ENCODE measurements around the gene PEX11A. TPM values are rescaled to one million over a fixed set of nuclear protein-coding genes. Genes with fewer than 3 reads are reported as not detected.

Gene PEX11A
- total RNA-seq, 4 donors from 2014 or later: 7.2 to 15.5 (median 9.7) TPM

- TF ChIP-seq CTCF (IDR thresholded peaks at IDR 0.05) (no peak), POLR2A (IDR thresholded peaks at IDR 0.05) (no peak), EP300 (IDR thresholded peaks at IDR 0.05) (no peak)
- H3K4me1 ChIP-seq: peaks cover 0 to 33% (median 16%) of the 10 kb centered on the region in 4 donors
- DNase-seq (ENCODE audit: low spot score in 2 of 2): no peak
- peak overlapping the region in 3 of 4 donors; percentile 24 to 47 (median 45) for H3K4me3 ChIP-seq
- H3K9me3 ChIP-seq: no peaks in the 10 kb centered on the region
- H3K27ac ChIP-seq: peak overlapping the region; percentile 81 to 91 (median 86)
- H3K36me3 ChIP-seq: no peaks in the 10 kb centered on the region
- no peaks in the 10 kb centered on the region for H3K27me3 ChIP-seq
- WGBS, 2 donors: 82 to 83% methylated on average over 13 of the region's 13 CpGs
Measured at GRCh38 chr15:89664441-89665350, 25.9 kb downstream of the PEX11A start.

GRCh38 chr15:89662893-89663626, 27.5 kb downstream of the PEX11A start:
- Histone ChIP-seq H3K27ac (peak overlapping the region; percentile 2 to 81 (median 68)), H3K4me3 (peak overlapping the region in 1 of 4 donors; percentile 22), H3K27me3 (no peaks in the 10 kb centered on the region), H3K36me3 (no peaks in the 10 kb centered on the region), H3K4me1 (peaks cover 0 to 33% (median 16%) of the 10 kb centered on the region in 4 donors), H3K9me3 (no peaks in the 10 kb centered on the region)
- TF ChIP-seq CTCF (IDR thresholded peaks at IDR 0.05) (peak in 1 of 5 experiments; percentile 24), POLR2A (IDR thresholded peaks at IDR 0.05) (peak in 1 of 2 donors; percentile 21), EP300 (IDR thresholded peaks at IDR 0.05) (no peak)
- peak; percentile 60 to 71 for DNase-seq (ENCODE audit: low spot score in 2 of 2)
- 39 to 57% methylated on average over 11 of the region's 11 CpGs for WGBS, 2 donors

DNA sequence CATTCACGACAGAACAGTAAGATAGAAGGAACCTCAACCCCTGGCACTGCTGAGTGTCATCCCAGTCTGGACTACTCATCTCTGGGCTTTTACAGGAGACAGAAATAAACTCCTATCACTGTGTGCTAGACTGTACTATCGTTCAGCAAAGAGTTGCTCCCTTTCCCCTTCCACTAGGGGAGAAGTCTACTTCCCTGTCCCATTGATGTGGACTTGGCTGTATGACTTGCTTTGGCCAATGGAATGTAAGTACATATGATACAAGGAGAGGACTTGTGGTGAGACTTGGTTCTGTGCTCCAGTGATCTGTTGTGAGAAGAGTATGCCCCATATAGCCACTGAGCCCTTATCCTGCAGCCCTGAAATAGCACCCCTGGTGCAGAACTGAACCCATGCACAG, 30.0 kb downstream of the PEX11A start:
- no peaks in the 10 kb centered on the region for H3K27me3 ChIP-seq
- peaks cover 0 to 27% (median 11%) of the 10 kb centered on the region in 4 donors for H3K4me1 ChIP-seq
- no peaks in the 10 kb centered on the region for H3K9me3 ChIP-seq
- TF ChIP-seq CTCF (IDR thresholded peaks at IDR 0.05) (no peak), POLR2A (IDR thresholded peaks at IDR 0.05) (no peak), EP300 (IDR thresholded peaks at IDR 0.05) (no peak)
- WGBS, 2 donors: 89 to 90% methylated on average over 2 of the region's 2 CpGs
- DNase-seq (ENCODE audit: low spot score in 2 of 2): no peak
- H3K36me3 ChIP-seq: no peaks in the 10 kb centered on the region
- no peak overlapping the region for H3K4me3 ChIP-seq
- H3K27ac ChIP-seq: no peak overlapping the region

GRCh38 chr15:89659295-89659694, 31.3 kb downstream of the PEX11A start:
- 90 to 95% methylated on average over 2 of the region's 2 CpGs for WGBS, 2 donors
- H3K27ac ChIP-seq: no peak overlapping the region
- H3K27me3 ChIP-seq: peaks cover 0 to 8% of the 10 kb centered on the region in 2 donors
- peaks cover 0 to 29% (median 9%) of the 10 kb centered on the region in 4 donors for H3K4me1 ChIP-seq
- no peak overlapping the region for H3K4me3 ChIP-seq
- TF ChIP-seq EP300 (IDR thresholded peaks at IDR 0.05): no peak
- no peak for TF ChIP-seq CTCF (IDR thresholded peaks at IDR 0.05)
- TF ChIP-seq POLR2A (IDR thresholded peaks at IDR 0.05): no peak
- DNase-seq (ENCODE audit: low spot score in 2 of 2): no peak
- H3K36me3 ChIP-seq: no peaks in the 10 kb centered on the region
- H3K9me3 ChIP-seq: no peaks in the 10 kb centered on the region
